Heart right ventricle (tissue), 16 donors: ENCODE data around the gene RPL15. TPM values are rescaled to one million over a fixed set of nuclear protein-coding genes. Genes with fewer than 3 reads are reported as not detected.
"Not testable (repeated sequence)": the region's sequence is repeated elsewhere in the genome, so short reads cannot be mapped to it uniquely, and the experiment has no call there.

Experiments
- ATAC-seq, 8 donors: fragments of 200-7000 bp; cut with Tn5 transposase; one replicate each; pipeline ENCODE4 v1.9.1; 2020; ENCODE audit warnings: mild to moderate bottlenecking in 8 of 8, moderate library complexity in 8 of 8, moderate number of reproducible peaks in 1 of 8
- DNase-seq, 2 donors: peaks; one replicate each; pipeline ENCODE4 v3.0.0-alpha.2; 2020
- H3K27ac ChIP-seq, 10 donors: fragments of 200-600 bp; sonication (generic) in 2 of 10; one replicate each; pipeline versions ENCODE4 v1.5.0 to v1.8.0; 2020 to 2022; ENCODE audit warnings: mild to moderate bottlenecking in 3 of 10
- H3K27me3 ChIP-seq, 7 donors: fragments of 200-600 bp; one replicate each; pipeline ENCODE4 v1.8.0; 2021 to 2022; ENCODE audit warnings: mild to moderate bottlenecking in 2 of 7
- H3K36me3 ChIP-seq, 9 donors: fragments of 200-600 bp; sonication (generic) in 1 of 9; one replicate each; pipeline versions ENCODE4 v1.5.0 to v1.8.0; 2020 to 2022; ENCODE audit warnings: mild to moderate bottlenecking in 2 of 9
- H3K4me1 ChIP-seq, 9 donors: fragments of 200-600 bp; sonication (generic) in 1 of 9; one replicate each; pipeline versions ENCODE4 v1.5.0 to v1.8.0; 2020 to 2022; ENCODE audit warnings: mild to moderate bottlenecking in 4 of 9
- H3K4me3 ChIP-seq, 10 donors: fragments of 200-600 bp; sonication (generic) in 2 of 10; one replicate each; pipeline versions ENCODE4 v1.5.0 to v1.8.0; 2020 to 2022; ENCODE audit warnings: mild to moderate bottlenecking in 7 of 10, moderate library complexity in 2 of 10
- H3K9me3 ChIP-seq, 11 donors: fragments of 200-600 bp in 10 of 11; sonication (generic) in 2 of 11; one replicate each; pipeline versions ENCODE4 v1.5.0 to v1.8.0; 2013 to 2022; ENCODE audit warnings: mild to moderate bottlenecking in 2 of 11, control low read depth in 1 of 11, moderate library complexity in 1 of 11
- CTCF ChIP-seq, 9 donors: fragments of 200-600 bp; sonication (generic) in 2 of 9; IDR thresholded peaks; one replicate each; pipeline versions ENCODE4 v1.5.0 to v1.8.0; 2021 to 2022; ENCODE audit warnings: antibody characterized with exemption in 9 of 9, mild to moderate bottlenecking in 5 of 9, moderate library complexity in 1 of 9
- WGBS, 2 donors: extraction: QIAGEN DNeasy Blood & Tissue Kit; methylation state at CpG; one replicate each; pipeline ENCODE4 v1.1.7; 2013; ENCODE audit warnings: inconsistent platforms in 1 of 2; 5-methylcytosine and 5-hydroxymethylcytosine counted together
- intact Hi-C, 10 donors: fragments of 100-400 bp; cut with DNase I; formaldehyde crosslinking; loops; one replicate each; pipeline versions ENCODE4 v1.11.1 to v1.14.2; 2022
- polyA plus RNA-seq, 2 donors: library from polyadenylated mRNA; stranded (reverse); fragments of 200-250 nt; gene quantifications; one replicate each; pipeline ENCODE4 v1.2.3, GENCODE V29; 2013
- total RNA-seq, 10 donors: library from RNA; stranded (reverse); fragmentation: NEBNext Ultra II Directional in 3 of 10; extraction: Animal tissue kit (Norgen Biotek cat#: 25700) in 3 of 10; gene quantifications; one replicate each; pipeline versions ENCODE4 v1.2.1 to v1.2.4, GENCODE V29; 2021 to 2023
- donor health status: Arrhythmogenic right ventricular cardiomyopathy.
- donor health status: ischemic (EF 13 %, LVEDD 7.1; RV severe dilation, severe dysfunction).
- donor health status: healthy with polysubstance abuse.
- donor health status: DM: no; HTN: yes; CAD: no.
- donor health status: DM: no; HTN: no; CAD: no.
- donor health status: ischemic (EF 25% LVEDD 6.9; RV normal size, moderate dysfunction).
- donor health status: ischemic (EF 25% LVEDD 5.7; RV mildly dilated, moderate dysfunction).
- donor health status: healthy.
- donor health status: DM: yes; HTN: yes; CAD: no.
- donor health status: Ischemic cardiomyopathy.
- donor health status: ischemic (EF 35%, LVEDD 5.7; RV mildly dilated, moderate dysfunction).
- donor health status: nonischemic (EF 11% LVEDD 7.7; RV severe dilation, severe dysfunction).
- donor health status: DM: yes; HTN: yes; CAD: no.
- donor health status: PGD.
- donor health status: ischemic (EF 29% LVEDD 5.4; RV normal size, mild dysfunction).
- donor health status: nonischemic (EF 23%, LVEDD 6.1; RV moderate dilation, normal function).

Gene RPL15
- total and polyA plus RNA-seq, 12 donors, result 869 to 3,225 (median 932) TPM

DNA sequence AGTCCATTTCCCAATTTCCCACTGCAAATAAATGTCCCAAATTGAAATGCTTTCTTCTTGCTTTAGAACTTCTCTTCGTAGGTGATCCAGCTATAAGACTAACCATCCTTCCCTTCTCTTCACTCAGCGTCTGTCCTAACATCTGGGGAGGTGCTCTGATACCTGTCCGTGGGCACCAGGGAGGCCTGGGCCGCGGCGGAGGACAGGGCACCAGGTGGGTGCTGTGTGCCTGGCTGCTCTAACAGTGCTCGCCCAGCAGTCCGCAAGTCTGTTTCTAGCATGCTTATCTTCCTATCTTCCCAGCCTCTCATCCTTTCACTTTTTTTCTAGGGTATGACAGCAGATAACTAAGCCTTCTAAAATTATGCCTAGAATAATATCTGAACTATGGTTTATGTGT is 37.4 kb upstream of the RPL15 start:
- Histone ChIP-seq H3K9me3 (no peaks in the 10 kb centered on the region), H3K27me3 (no peaks in the 10 kb centered on the region), H3K4me3 (no peak overlapping the region), H3K27ac (no peak overlapping the region), H3K36me3 (peaks cover 0 to 15% (median 0%) of the 10 kb centered on the region in 9 donors), H3K4me1 (peaks cover 2 to 57% (median 35%) of the 10 kb centered on the region in 9 donors)
- ATAC-seq (no peak), DNase-seq (no peak)
- no peak for TF ChIP-seq CTCF (IDR thresholded peaks at IDR 0.05)
- WGBS, 2 donors, result 92 to 96% methylated on average over 8 of the region's 8 CpGs
- intact Hi-C loops, result no loop called here

GRCh38 chr3:23880703-23881339 is 36.1 kb upstream of the RPL15 start:
- Histone ChIP-seq H3K27ac (no peak overlapping the region), H3K36me3 (peaks cover 0 to 15% (median 0%) of the 10 kb centered on the region in 9 donors), H3K27me3 (no peaks in the 10 kb centered on the region), H3K4me3 (no peak overlapping the region), H3K4me1 (peaks cover 0 to 44% (median 28%) of the 10 kb centered on the region in 9 donors), H3K9me3 (no peaks in the 10 kb centered on the region)
- DNase-seq (no peak), ATAC-seq (peak in 1 of 8 donors; percentile 32)
- TF ChIP-seq CTCF (IDR thresholded peaks at IDR 0.05), result no peak
- intact Hi-C loops, result loop anchor here in 2 of 10 donors (10.0 kb wide), 2 partner anchors 104 to 354 kb away; no protein-coding TSS in a partner anchor
- 30 to 33% methylated on average over 4 of the region's 4 CpGs for WGBS, 2 donors

GRCh38 chr3:23881993-23882392 is 34.9 kb upstream of the RPL15 start:
- ATAC-seq, result not testable (repeated sequence)
- 89 to 99% methylated on average over 4 of the region's 4 CpGs for WGBS, 2 donors
- intact Hi-C loops, result loop anchor here in 2 of 10 donors (10.0 kb wide), 2 partner anchors 103 to 353 kb away; no protein-coding TSS in a partner anchor

DNA sequence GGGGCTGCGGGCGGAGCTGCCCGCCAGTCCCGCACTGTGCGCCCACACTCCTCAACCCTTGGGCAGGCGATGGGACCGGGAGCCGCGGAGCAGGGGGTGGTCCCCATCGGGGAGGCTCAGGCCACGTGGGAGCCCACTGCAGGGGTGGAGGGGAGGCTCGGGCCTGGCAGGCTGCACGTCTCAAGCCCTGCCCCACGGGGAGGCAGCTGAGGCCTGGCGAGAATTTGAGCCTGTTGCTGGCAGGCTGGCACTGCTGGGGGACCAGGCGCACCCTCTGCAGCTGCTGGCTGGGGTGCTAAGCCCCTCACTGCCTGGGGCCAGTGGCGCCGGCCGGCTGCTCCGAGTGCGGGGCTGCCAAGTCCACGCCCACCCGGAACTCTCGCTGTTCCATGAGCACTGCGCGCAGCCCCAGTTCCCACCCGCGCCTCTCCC is 34.4 kb upstream of the RPL15 start:
- Histone ChIP-seq H3K4me3 (no peak overlapping the region), H3K27me3 (no peaks in the 10 kb centered on the region), H3K9me3 (no peaks in the 10 kb centered on the region), H3K27ac (no peak overlapping the region), H3K4me1 (peaks cover 0 to 27% (median 11%) of the 10 kb centered on the region in 9 donors), H3K36me3 (peaks cover 0 to 15% (median 0%) of the 10 kb centered on the region in 9 donors)
- intact Hi-C loops, result loop anchor here in 2 of 10 donors (10.0 kb wide), 2 partner anchors 102 to 352 kb away; no protein-coding TSS in a partner anchor
- TF ChIP-seq CTCF (IDR thresholded peaks at IDR 0.05), result no peak
- ATAC-seq (peak in 2 of 8 donors; percentile 27 to 62), DNase-seq (no peak)
- WGBS, 2 donors, result 97 to 98% methylated on average over 28 of the region's 28 CpGs

More at GRCh38 chr3:23881993-23882392, 34.9 kb upstream of the RPL15 start:
- DNase-seq, H3K27ac ChIP-seq, H3K27me3 ChIP-seq, H3K4me3 ChIP-seq, H3K9me3 ChIP-seq: not testable (repeated sequence)
- H3K36me3 ChIP-seq, result peaks cover 0 to 15% (median 0%) of the 10 kb centered on the region in 9 donors
- peaks cover 0 to 32% (median 16%) of the 10 kb centered on the region in 9 donors for H3K4me1 ChIP-seq

DNA sequence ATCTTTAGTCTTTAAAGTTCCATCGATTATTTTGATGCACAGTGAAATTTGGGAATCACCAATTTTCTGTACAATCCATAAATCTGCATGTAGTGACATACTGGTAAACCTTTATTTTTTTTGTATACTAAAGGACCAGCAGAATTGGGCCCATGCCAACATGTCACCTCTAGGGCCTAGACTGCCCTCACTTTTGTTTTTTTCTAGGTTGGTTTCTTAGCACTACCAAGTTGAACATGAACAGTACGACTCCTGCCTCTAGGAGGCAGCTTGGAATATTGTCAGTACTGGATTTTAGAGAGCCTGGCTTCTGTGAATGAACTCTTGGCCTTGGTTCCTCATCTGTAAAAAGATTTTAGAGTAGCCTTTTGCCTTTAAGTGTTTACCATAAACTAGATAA is 32.5 kb upstream of the RPL15 start:
- Histone ChIP-seq H3K4me1 (peaks cover 0 to 38% (median 17%) of the 10 kb centered on the region in 9 donors), H3K4me3 (no peak overlapping the region), H3K9me3 (no peaks in the 10 kb centered on the region), H3K27me3 (no peaks in the 10 kb centered on the region), H3K36me3 (peaks cover 0 to 15% (median 3%) of the 10 kb centered on the region in 9 donors), H3K27ac (no peak overlapping the region)
- intact Hi-C loops, result loop anchor here in 2 of 10 donors (10.0 kb wide), 2 partner anchors 100 to 350 kb away; no protein-coding TSS in a partner anchor
- WGBS, 2 donors, result 92 to 96% methylated on average over 2 of the region's 2 CpGs
- no peak for DNase-seq
- peak in 2 of 9 donors; percentile 8 to 13 for TF ChIP-seq CTCF (IDR thresholded peaks at IDR 0.05)
- ATAC-seq, result no peak
